HepG2 (cell line): ENCODE measurements around the gene MYO1B. TPM values are rescaled to one million over a fixed set of nuclear protein-coding genes. Genes with fewer than 3 reads are reported as not detected.

ENCODE experiments used
- ATAC-seq: fragments of 200-7000 bp; cut with Tn5 transposase; 3 replicates; pipeline ENCODE4 v1.9.1; 2020; ENCODE audit warnings: mild to moderate bottlenecking, moderate library complexity
- BruUV-seq: library from RNA; stranded (reverse); fragments of 400-500 nt; replicated peaks from 2 replicates; lab custom pipeline; 2021; lab: Mats Ljungman, UMichigan
- CTCF ChIA-PET: fragments of 300-600 bp; formaldehyde crosslinking; extraction: SDS; loops from one replicate; lab custom pipeline; 2021; ENCODE audit warnings: low total read pairs, inconsistent platforms, low intra/inter-chr PET ratio; lab: Yijun Ruan, JAX
- POLR2A ChIA-PET: fragments of 350-600 bp; sonication (Branson Sonifier 250); formaldehyde crosslinking; loops from one replicate; lab custom pipeline; 2020; ENCODE audit warnings: antibody characterized with exemption, inconsistent platforms; lab: Yijun Ruan, JAX
- DNase-seq: peaks from one replicate; pipeline ENCODE4 v3.0.0-alpha.2; 2015; ENCODE audit warnings: low spot score
- FAIRE-seq: peaks from 3 replicates; lab custom pipeline; 2011; peaks lifted over from hg19 to GRCh38; lab: Jason Lieb, UNC
- H2AFZ ChIP-seq: one replicate; pipeline ENCODE4 v1.6.1; 2011; ENCODE audit warnings: low read length, inconsistent platforms
- H3K27ac ChIP-seq: fragments of 300-600 bp; 3 replicates; pipeline ENCODE4 v1.8.0; 2011; ENCODE audit warnings: mixed run types, mild to moderate bottlenecking, mixed read lengths, low read length, inconsistent platforms; ENCODE audit not compliant: insufficient read depth; ENCODE audit errors: extremely low read length
- H3K27me3 ChIP-seq, 2 experiments: fragments of 200-600 bp in 1 of 2; 2 replicates in 1 of 2; 3 replicates in 1 of 2; pipeline versions ENCODE4 v1.6.0 to v1.8.0; 2011; ENCODE audit warnings: low read length in 2 of 2, mild to moderate bottlenecking in 2 of 2, moderate library complexity in 2 of 2, inconsistent platforms in 1 of 2; ENCODE audit not compliant: insufficient read depth in 2 of 2, control insufficient read depth in 1 of 2
- H3K36me3 ChIP-seq, 2 experiments: fragments of 200-600 bp in 1 of 2; replicated peaks in 1 of 2; 2 replicates in 1 of 2; 3 replicates in 1 of 2; pipeline versions ENCODE4 v1.5.1 to v1.8.0; 2011; ENCODE audit warnings: low read length in 2 of 2, inconsistent platforms in 1 of 2; ENCODE audit not compliant: insufficient read depth in 2 of 2, control insufficient read depth in 1 of 2
- H3K4me1 ChIP-seq: 2 replicates; pipeline ENCODE4 v1.5.1; 2012; ENCODE audit warnings: low read length, inconsistent platforms; ENCODE audit not compliant: insufficient read depth
- H3K4me2 ChIP-seq: 2 replicates; pipeline ENCODE4 v1.6.0; 2011; ENCODE audit warnings: low read depth, low read length, inconsistent platforms
- H3K4me3 ChIP-seq, 3 experiments: fragments of 200-600 bp in 1 of 3; sonication (generic), shearing (Covaris generic) in 1 of 3; replicated peaks in 1 of 3; 2 replicates each; pipeline ENCODE4 v1.5.1; 2011 to 2016; ENCODE audit warnings: low read length in 3 of 3, inconsistent platforms in 2 of 3, low read depth in 2 of 3, mild to moderate bottlenecking in 2 of 3, control low read depth in 1 of 3, mixed read lengths in 1 of 3; ENCODE audit not compliant: insufficient read depth in 1 of 3
- H3K79me2 ChIP-seq: one replicate; pipeline ENCODE4 v1.6.1; 2011; ENCODE audit warnings: low read length, inconsistent platforms; ENCODE audit not compliant: insufficient read depth
- H3K9ac ChIP-seq: 2 replicates; pipeline ENCODE4 v1.6.0; 2011; ENCODE audit warnings: mild to moderate bottlenecking, low read depth, low read length, inconsistent platforms; ENCODE audit not compliant: insufficient read depth
- H3K9me3 ChIP-seq: 2 replicates; pipeline ENCODE4 v1.5.1; 2012; ENCODE audit warnings: mild to moderate bottlenecking, low read length
- H4K20me1 ChIP-seq: 2 replicates; pipeline ENCODE4 v1.6.0; 2011; ENCODE audit warnings: inconsistent platforms, mild to moderate bottlenecking, low read length, moderate library complexity; ENCODE audit not compliant: insufficient read depth
- BHLHE40 ChIP-seq: IDR thresholded peaks from 2 replicates; pipeline ENCODE4 v1.6.1; 2011; ENCODE audit warnings: low read length, improper control_type of control experiment
- MYPOP ChIP-seq: sonication (generic); formaldehyde crosslinking; IDR thresholded peaks from 2 replicates; pipeline ENCODE4 v1.8.1; 2023; ENCODE audit warnings: mild to moderate bottlenecking, moderate library complexity, missing genetic modification reagents
- SMC3 ChIP-seq: IDR thresholded peaks from 2 replicates; pipeline ENCODE4 v1.6.1; 2011; ENCODE audit warnings: low read length, improper control_type of control experiment
- ZBTB21 ChIP-seq: sonication (generic); formaldehyde crosslinking; IDR thresholded peaks from 2 replicates; pipeline ENCODE4 v1.4.0; 2020; ENCODE audit warnings: missing genetic modification reagents
- ZFP1 ChIP-seq: IDR thresholded peaks from 2 replicates; pipeline ENCODE4 v1.6.1; 2016
- ZNF34 ChIP-seq: sonication (generic); formaldehyde crosslinking; IDR thresholded peaks from 2 replicates; pipeline ENCODE4 v1.4.0; 2020; ENCODE audit warnings: mild to moderate bottlenecking, missing genetic modification reagents, borderline replicate concordance
- ZNF407 ChIP-seq: sonication (generic); formaldehyde crosslinking; IDR thresholded peaks from one replicate; pipeline ENCODE4 v1.5.1; 2020; ENCODE audit warnings: mild to moderate bottlenecking, missing genetic modification reagents; ENCODE audit errors: not compliant biosample characterization
- ZNF547 ChIP-seq: sonication (generic); formaldehyde crosslinking; IDR thresholded peaks from 2 replicates; pipeline ENCODE4 v1.5.1; 2020; ENCODE audit warnings: mild to moderate bottlenecking, missing genetic modification reagents
- ZNF570 ChIP-seq: sonication (generic); formaldehyde crosslinking; IDR thresholded peaks from 2 replicates; pipeline ENCODE4 v1.4.0; 2020; ENCODE audit warnings: mild to moderate bottlenecking, missing genetic modification reagents, borderline replicate concordance
- ZNF782 ChIP-seq: sonication (generic); formaldehyde crosslinking; IDR thresholded peaks from 2 replicates; pipeline ENCODE4 v1.4.0; 2020; ENCODE audit warnings: missing genetic modification reagents, mild to moderate bottlenecking, borderline replicate concordance
- WGBS: methylation state at CpG from one replicate; pipeline ENCODE4 v1.1.6; 2017; ENCODE audit warnings: low lambda C conversion rate; 5-methylcytosine and 5-hydroxymethylcytosine counted together
- in situ Hi-C: cut with HindIII; loops from 2 replicates; pipeline ENCODE4 v1.10.0; 2017; ENCODE audit warnings: low pct_unique_long_range_greater_than_20kb; ENCODE audit not compliant: extremely low pct_ligation_motif_present
- intact Hi-C: fragments of 100-400 bp; cut with micrococcal nuclease; formaldehyde crosslinking; loops from one replicate; pipeline ENCODE4 v1.10.0; 2022; ENCODE audit not compliant: unreplicated experiment
- polyA plus RNA-seq, 8 experiments: library from polyadenylated mRNA; depleted of rRNA in 3 of 8; stranded (reverse) in 7 of 8; unstranded in 1 of 8; fragments of >200 nt; fragmentation: Illumina TruSeq in 4 of 8; extraction: Trizol in 4 of 8; gene quantifications; 2 replicates each; pipeline versions ENCODE4 v1.2.1 to v1.2.3, GENCODE V29; 2011 to 2016; ENCODE audit warnings: low read depth in 4 of 8, missing spikeins in 1 of 8, mixed read lengths in 1 of 8; ENCODE audit not compliant: insufficient read depth in 1 of 8
- total RNA-seq, 5 experiments: library from RNA; depleted of rRNA; stranded (reverse); fragments of >200 nt; fragmentation: Illumina TruSeq; extraction: Trizol; gene quantifications; 2 replicates each; pipeline ENCODE4 v1.2.3, GENCODE V29; 2016; ENCODE audit warnings: low read depth in 1 of 5

MYO1B gene
- total and polyA plus RNA-seq, 2 of the 13 experiments (the other 11 are each of a cell fraction or from before 2014, with no cell fraction given): 36.9 to 89.8 TPM

GRCh38 chr2:191384829-191385228 lies 139.6 kb downstream of the MYO1B start:
- Histone ChIP-seq H3K9me3 (no peaks in the 10 kb centered on the region), H3K27me3 (no peaks in the 10 kb centered on the region), H3K36me3 (peaks cover 20 to 63% of the 10 kb centered on the region in 2 experiments), H3K27ac (no peak overlapping the region), H2AFZ (no peak overlapping the region), H4K20me1 (0 out of 2 replicates have a peak, but pooled peaks cover 2% of the 10 kb centered on the region), H3K4me1 (peaks cover 23% of the 10 kb centered on the region), H3K79me2 (no peaks in the 10 kb centered on the region), H3K4me2 (no peak overlapping the region), H3K4me3 (no peak overlapping the region), H3K9ac (no peak overlapping the region)
- POLR2A ChIA-PET: no interaction called here
- DNase-seq (no peak), FAIRE-seq (no peak), ATAC-seq (no peak)
- no TSS peak for BruUV-seq
- 94% methylated on average over 2 of the region's 2 CpGs for WGBS
- TF ChIP-seq ZBTB21 (CRISPR knock-in tag) (no peak), ZFP1 (CRISPR knock-in tag) (no peak), ZNF407 (CRISPR knock-in tag) (no peak), ZNF34 (CRISPR knock-in tag) (no peak), ZNF570 (CRISPR knock-in tag) (no peak), SMC3 (no peak), ZNF547 (CRISPR knock-in tag) (no peak), MYPOP (CRISPR knock-in tag) (no peak), BHLHE40 (no peak), ZNF782 (no peak)
- intact Hi-C loops: no loop called here
- in situ Hi-C loops: loop anchor here (10.0 kb wide), 1 partner anchor 140 kb away; the partner anchor contains the start of gene MYO1B
- CTCF ChIA-PET: no interaction called here
